Suppressor macrophage treated with lipopolysaccharide for 1 hour (primary cell): ENCODE measurements around the gene ANTXR1.

Experiments
- DNase-seq, 3 donors: peaks; one replicate each; pipeline ENCODE4 v3.0.0-alpha.2; 2020 to 2022

Gene ANTXR1

GRCh38 chr2:69100220-69100723 is 87.3 kb downstream of the ANTXR1 start:
- DNase-seq = no peak

- DNase-seq = no peak
Observed at GRCh38 chr2:69102041-69102593, 89.1 kb downstream of the ANTXR1 start.

DNA sequence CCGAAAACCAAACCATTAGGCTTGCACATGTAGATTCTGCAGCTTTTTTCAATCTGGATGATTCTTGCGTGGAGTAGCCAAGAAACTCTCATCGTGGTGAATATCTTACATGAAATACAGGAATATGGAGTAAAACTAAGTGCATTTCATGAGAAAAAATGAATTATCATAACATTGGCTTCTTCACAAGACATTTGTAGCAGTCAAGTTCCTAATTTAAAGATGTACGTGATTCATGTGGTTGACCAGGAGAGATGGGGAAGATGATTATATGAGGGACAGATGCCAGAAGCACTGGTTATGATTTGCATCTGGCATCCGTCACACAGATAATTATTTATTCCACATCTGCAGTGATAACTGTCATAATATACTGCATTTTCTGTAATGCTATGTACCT is 90.4 kb downstream of the ANTXR1 start:
- DNase-seq = no peak

DNA sequence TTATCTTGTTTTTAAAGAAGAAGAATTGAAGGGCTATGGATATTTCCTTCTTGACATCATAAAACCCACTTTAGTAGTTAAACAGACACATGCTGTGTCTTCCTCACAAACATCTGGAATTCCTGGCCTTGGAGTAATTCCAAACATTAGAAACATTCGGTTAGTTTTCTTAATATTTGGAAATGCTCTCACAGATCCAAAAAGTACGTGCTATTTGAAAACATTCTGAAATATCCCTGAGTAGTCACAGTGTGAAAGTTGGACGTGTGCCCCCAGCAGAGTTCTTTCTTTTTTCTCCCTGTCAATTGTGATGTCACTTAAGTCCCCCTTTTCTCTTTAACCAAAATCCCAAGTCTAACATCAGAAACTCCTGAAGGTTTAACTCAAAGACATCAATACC is 91.3 kb downstream of the ANTXR1 start:
- no peak for DNase-seq

GRCh38 chr2:69109255-69109654 is 96.3 kb downstream of the ANTXR1 start:
- no peak for DNase-seq

DNA sequence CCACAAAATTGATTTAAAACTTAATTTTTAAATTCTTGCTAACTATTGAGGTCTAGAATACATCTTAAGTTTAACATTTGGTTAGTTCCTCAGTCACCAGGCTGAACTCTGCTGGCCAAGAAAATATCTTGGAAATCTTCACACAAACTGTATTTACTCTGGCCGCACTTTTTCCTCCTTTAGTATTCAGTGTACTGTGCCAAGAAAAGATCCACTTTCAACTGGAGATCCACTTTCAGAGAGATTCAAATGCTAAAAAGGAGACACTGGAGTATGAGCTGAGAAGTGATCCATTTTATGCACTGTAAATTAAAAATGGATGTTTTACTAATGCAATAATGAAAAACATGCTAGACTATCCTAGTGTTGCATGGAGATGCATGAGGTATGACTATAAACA is 98.1 kb downstream of the ANTXR1 start:
- DNase-seq = no peak

GRCh38 chr2:69113627-69114026 is 100.6 kb downstream of the ANTXR1 start:
- no peak for DNase-seq

DNA sequence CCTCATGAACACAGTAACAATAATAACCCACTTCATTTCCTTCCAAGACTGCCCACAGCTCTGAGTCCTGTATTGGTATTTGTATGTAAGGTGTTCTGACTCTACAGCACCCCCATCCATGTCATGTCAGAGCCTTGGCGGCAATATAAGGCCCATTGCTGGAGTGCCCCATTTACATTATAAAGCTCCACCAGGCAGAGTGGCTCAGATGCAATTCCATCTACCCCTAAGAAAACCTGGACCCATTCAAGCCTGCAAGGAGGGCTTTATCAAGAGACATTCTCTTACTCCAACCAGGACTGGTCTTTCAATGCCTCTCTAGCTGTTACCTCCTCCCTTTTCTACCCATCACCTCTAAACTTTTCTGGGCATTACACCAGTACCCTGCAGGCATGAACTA is 101.6 kb downstream of the ANTXR1 start:
- no peak for DNase-seq

- DNase-seq = no peak
Observed at GRCh38 chr2:69116438-69116837, 103.5 kb downstream of the ANTXR1 start.

- no peak for DNase-seq
Observed at GRCh38 chr2:69118609-69119008, 105.6 kb downstream of the ANTXR1 start.

GRCh38 chr2:69119104-69119894 is 106.3 kb downstream of the ANTXR1 start:
- DNase-seq = no peak

DNA sequence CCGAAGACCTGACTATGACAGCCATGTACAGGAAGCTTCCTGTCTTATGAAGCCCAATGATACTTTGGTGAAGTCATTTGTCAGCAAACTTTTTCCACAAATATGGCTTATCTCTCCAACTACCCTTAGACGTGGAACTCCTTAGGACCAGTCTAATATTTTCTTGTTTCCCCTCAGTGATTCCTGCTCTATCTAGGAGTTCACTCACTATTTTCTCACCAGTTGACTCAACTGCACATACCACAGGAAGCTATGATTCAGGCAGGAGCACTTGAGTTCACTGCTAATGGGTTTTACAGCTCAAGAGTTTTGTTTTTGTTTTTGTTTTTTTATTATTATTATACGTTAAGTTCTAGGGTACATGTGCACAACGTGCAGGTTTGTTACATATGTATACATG is 109.3 kb downstream of the ANTXR1 start:
- DNase-seq = peak; percentile 27 to 48 (median 43)

DNA sequence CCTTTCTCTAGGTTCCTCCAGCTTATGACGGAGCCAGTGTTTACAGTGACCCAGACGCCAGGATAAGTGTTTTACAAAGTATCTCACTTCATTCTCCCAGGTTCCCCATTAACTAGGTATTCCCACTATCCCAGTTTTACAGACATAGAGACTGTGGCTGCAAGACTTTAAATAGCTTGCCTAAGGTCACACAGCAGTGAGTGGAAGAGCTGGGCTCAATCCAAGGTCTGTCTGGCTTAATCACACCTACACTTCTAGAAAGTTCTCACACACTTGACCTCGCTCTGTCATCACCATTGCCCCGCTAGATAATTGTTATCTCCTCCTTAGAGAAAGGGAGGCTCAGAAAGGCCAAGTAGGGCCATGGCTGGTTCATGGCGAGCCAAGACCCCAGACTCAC is 110.2 kb downstream of the ANTXR1 start:
- no peak for DNase-seq

GRCh38 chr2:69124343-69124742 is 111.4 kb downstream of the ANTXR1 start:
- DNase-seq = no peak

- DNase-seq = no peak
Observed at GRCh38 chr2:69125816-69126215, 112.8 kb downstream of the ANTXR1 start.

DNA sequence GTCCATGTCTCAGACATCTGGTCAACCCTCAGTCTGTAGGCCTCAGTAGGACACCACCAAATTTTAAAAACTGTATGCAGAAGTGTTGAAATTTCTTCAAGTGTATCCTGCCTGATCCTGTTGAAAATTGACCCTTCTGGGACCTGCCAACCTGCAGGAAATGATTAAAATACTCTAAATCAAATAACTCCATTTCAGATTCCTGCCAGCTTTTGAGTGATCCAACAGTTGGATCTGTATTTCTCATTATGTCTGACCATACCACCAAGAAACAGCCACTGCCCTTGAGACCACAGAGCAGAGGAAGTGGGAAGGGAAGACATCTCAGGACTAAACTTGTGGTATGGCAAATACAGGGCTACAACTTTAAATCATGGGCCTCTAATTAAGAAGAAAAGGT is 113.4 kb downstream of the ANTXR1 start:
- DNase-seq = no peak

DNA sequence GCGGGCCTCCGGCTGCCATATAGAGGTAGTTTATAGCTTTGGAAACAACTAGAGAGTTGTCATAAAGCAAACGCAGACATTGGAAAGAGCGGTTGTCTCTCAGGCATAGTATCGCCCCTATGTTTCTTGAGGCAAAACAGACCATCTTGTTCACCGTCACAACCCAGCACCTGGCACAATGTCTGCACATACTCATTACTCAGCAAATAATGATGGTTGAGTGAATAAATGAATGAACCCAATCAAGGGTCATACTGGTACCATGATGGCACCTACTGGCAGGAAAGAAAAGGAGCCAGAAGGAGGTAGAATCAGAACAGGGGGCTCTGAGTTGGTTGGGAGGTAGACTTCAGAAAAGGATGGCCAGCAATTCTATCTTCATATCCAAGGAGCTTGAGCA is 118.5 kb downstream of the ANTXR1 start:
- no peak for DNase-seq

GRCh38 chr2:69131983-69132675 is 119.2 kb downstream of the ANTXR1 start:
- no peak for DNase-seq

GRCh38 chr2:69132960-69133590 is 120.1 kb downstream of the ANTXR1 start:
- DNase-seq = peak; percentile 21 to 36 (median 26)

GRCh38 chr2:69133898-69134297 is 120.9 kb downstream of the ANTXR1 start:
- no peak for DNase-seq

DNA sequence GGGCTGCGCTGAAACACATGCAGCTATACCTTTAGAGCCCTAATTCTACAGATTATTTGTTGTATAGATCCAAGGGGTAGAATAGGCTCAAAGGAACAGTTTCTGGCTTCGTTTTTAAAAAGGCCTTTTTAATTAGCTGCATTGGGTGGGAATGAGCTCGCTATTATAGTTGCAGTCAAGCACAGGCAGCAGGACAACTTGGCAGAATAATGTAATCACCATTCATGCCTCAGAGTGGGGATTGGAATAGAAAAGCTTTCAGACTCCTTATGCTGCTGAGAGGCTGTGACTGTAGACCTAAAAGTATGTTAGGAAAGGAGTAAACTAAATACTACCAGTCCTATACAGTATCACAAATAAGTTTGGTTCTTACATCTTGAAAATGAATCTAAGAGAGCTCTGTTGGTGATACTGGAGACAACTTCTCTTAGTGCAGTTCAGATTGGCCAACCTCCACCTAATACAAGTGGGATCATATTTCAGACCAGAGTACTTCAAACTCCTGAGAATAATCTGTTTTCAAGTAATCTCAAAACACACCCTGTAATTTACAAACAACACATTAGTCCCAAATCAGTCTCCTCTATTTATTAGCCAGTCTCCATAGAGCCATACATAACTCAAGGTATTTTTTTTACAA is 121.4 kb downstream of the ANTXR1 start:
- no peak for DNase-seq

DNA sequence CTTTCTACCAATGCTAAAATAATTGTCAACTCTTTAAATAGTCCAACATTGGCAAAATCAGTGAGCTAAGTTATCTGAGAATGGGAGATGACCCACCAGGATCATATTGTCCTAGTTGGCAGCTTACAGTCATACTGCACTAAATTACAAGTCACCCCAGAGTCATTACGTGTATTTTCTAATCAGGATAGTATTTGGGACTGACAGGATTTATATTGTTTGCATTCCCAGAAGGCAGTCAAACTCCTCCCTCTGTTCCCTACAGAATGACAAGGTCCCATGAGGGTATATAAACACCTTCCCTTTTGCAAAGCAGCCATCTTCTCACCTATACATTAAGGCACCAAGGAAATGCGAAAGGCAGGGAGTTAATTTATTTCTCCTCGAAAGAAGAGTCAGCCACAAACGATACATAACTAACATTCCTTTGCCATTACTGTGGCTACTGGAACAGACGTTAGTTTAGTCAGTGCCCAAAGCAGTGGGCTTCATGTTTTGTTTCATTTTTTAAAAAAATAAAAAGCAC is 125.3 kb downstream of the ANTXR1 start:
- no peak for DNase-seq
